HFFc6 (cell line): ENCODE measurements around the gene WDR55. TPM values are rescaled to one million over a fixed set of nuclear protein-coding genes. Genes with fewer than 3 reads are reported as not detected.
"Not testable (repeated sequence)": the region's sequence is repeated elsewhere in the genome, so short reads cannot be mapped to it uniquely, and the experiment has no call there.

Source experiments
- DNase-seq: peaks from one replicate; pipeline ENCODE4 v3.0.0-alpha.2; 2018
- H3K27ac Mint-ChIP-seq: 2 replicates; pipeline ENCODE4 v1.8.0; 2020; ENCODE audit warnings: mild to moderate bottlenecking, mixed read lengths
- H3K27me3 Mint-ChIP-seq: 2 replicates; pipeline ENCODE4 v1.8.0; 2021; ENCODE audit warnings: mild to moderate bottlenecking, moderate library complexity, mixed read lengths; ENCODE audit not compliant: insufficient read depth
- H3K36me3 Mint-ChIP-seq: 2 replicates; pipeline ENCODE4 v1.8.0; 2021; ENCODE audit warnings: low read depth, mixed read lengths
- H3K4me1 Mint-ChIP-seq: 2 replicates; pipeline ENCODE4 v1.8.0; 2020; ENCODE audit warnings: low read depth, mixed read lengths
- H3K4me3 Mint-ChIP-seq: 2 replicates; pipeline ENCODE4 v1.8.0; 2020; ENCODE audit warnings: mild to moderate bottlenecking, moderate library complexity, mixed read lengths
- H3K9me3 Mint-ChIP-seq: 2 replicates; pipeline ENCODE4 v1.8.0; 2020; ENCODE audit warnings: mild to moderate bottlenecking, mixed read lengths
- CTCF ChIP-seq: fragments of 200-600 bp; sonication (generic); IDR thresholded peaks from 2 replicates; pipeline ENCODE4 v1.5.0; 2021; ENCODE audit warnings: antibody characterized with exemption, mild to moderate bottlenecking
- long read RNA-seq: library from polyadenylated mRNA; unstranded; transcript quantifications from one replicate; pipeline ENCODE4 v2.0.0, GENCODE V29; 2019
- total RNA-seq, 6 experiments: library from RNA; stranded (reverse); fragmentation: NEBNext Ultra II Directional; extraction: Animal tissue kit (Norgen Biotek cat#: 25700); gene quantifications; 2 replicates in 1 of 6; 3 replicates in 5 of 6; pipeline ENCODE4 v1.2.3, GENCODE V29; 2021

The WDR55 gene
- 10 to 100 TPM; 23.7 to 28.3 (median 25.8) TPM for total RNA-seq
- long read RNA-seq, full-length matches to known transcripts, result 28 of 57 reads
- long read RNA-seq, partial matches to known transcripts, result 16 of 57 reads
- long read RNA-seq, other reads (novel, unspliced or antisense), result 13 of 57 reads

GRCh38 chr5:140664359-140665119, at the start of gene WDR55:
Gene WDR55, plus strand, starts transcription at chr5:140664904. Its CDS starts 9 bp downstream, at chr5:140664913.
- Mint-ChIP-seq H3K27ac (peak within 1 kb of the TSS; percentile 99), H3K4me3 (peak within 1 kb of the TSS; percentile 99), H3K27me3 (no peaks in the 10 kb centered on the region), H3K4me1 (peaks cover 30% of the 10 kb centered on the region), H3K36me3 (peaks cover 68% of the 10 kb centered on the region), H3K9me3 (no peaks in the 10 kb centered on the region)
- peak; percentile 94 for DNase-seq
- TF ChIP-seq CTCF, result no peak

GRCh38 chr5:140622301-140622700, 42.4 kb upstream of the WDR55 start:
- H3K4me3 Mint-ChIP-seq, result no peak overlapping the region
- no peak for TF ChIP-seq CTCF
- no peak overlapping the region for H3K27ac Mint-ChIP-seq
- H3K9me3 Mint-ChIP-seq, result peaks cover 2% of the 10 kb centered on the region; the same call in 1 of the 2 replicates
- DNase-seq, result no peak
- peaks cover 12% of the 10 kb centered on the region for H3K27me3 Mint-ChIP-seq
- no peaks in the 10 kb centered on the region for H3K4me1 Mint-ChIP-seq
- H3K36me3 Mint-ChIP-seq, result peaks cover 1% of the 10 kb centered on the region

GRCh38 chr5:140623061-140623460, 41.6 kb upstream of the WDR55 start:
- DNase-seq, H3K36me3 Mint-ChIP-seq, H3K4me1 Mint-ChIP-seq, H3K27me3 Mint-ChIP-seq, H3K4me3 Mint-ChIP-seq, H3K27ac Mint-ChIP-seq: not testable (repeated sequence)
- peaks cover 10% of the 10 kb centered on the region for H3K9me3 Mint-ChIP-seq

- H3K4me3 Mint-ChIP-seq, H3K27me3 Mint-ChIP-seq, H3K4me1 Mint-ChIP-seq, DNase-seq, H3K27ac Mint-ChIP-seq: not testable (repeated sequence)
- H3K9me3 Mint-ChIP-seq, result peaks cover 14% of the 10 kb centered on the region
- H3K36me3 Mint-ChIP-seq, result peaks cover 12% of the 10 kb centered on the region
Observed at GRCh38 chr5:140624886-140625285, 39.8 kb upstream of the WDR55 start.

GRCh38 chr5:140627972-140628371, 36.7 kb upstream of the WDR55 start:
- no peak overlapping the region for H3K27ac Mint-ChIP-seq
- H3K4me3 Mint-ChIP-seq, result no peak overlapping the region
- H3K27me3 Mint-ChIP-seq, result no peaks in the 10 kb centered on the region; the same call in none of the 2 replicates
- H3K4me1 Mint-ChIP-seq, result peaks cover 16% of the 10 kb centered on the region
- DNase-seq, result no peak
- no peak for TF ChIP-seq CTCF
- peaks cover 12% of the 10 kb centered on the region for H3K36me3 Mint-ChIP-seq
- H3K9me3 Mint-ChIP-seq, result peaks cover 14% of the 10 kb centered on the region

- DNase-seq, result peak; percentile 11
- Mint-ChIP-seq H3K27ac (no peak overlapping the region), H3K27me3 (no peaks in the 10 kb centered on the region; the same call in none of the 2 replicates), H3K4me1 (peaks cover 23% of the 10 kb centered on the region), H3K4me3 (no peak overlapping the region), H3K9me3 (peaks cover 14% of the 10 kb centered on the region), H3K36me3 (peaks cover 12% of the 10 kb centered on the region)
- no peak for TF ChIP-seq CTCF
Observed at GRCh38 chr5:140628711-140629110, 36.0 kb upstream of the WDR55 start.
